ENCODE measurements around the gene PLEKHG4B. TPM values are rescaled to one million over a fixed set of nuclear protein-coding genes. Genes with fewer than 3 reads are reported as not detected.

Gene PLEKHG4B, protein sequence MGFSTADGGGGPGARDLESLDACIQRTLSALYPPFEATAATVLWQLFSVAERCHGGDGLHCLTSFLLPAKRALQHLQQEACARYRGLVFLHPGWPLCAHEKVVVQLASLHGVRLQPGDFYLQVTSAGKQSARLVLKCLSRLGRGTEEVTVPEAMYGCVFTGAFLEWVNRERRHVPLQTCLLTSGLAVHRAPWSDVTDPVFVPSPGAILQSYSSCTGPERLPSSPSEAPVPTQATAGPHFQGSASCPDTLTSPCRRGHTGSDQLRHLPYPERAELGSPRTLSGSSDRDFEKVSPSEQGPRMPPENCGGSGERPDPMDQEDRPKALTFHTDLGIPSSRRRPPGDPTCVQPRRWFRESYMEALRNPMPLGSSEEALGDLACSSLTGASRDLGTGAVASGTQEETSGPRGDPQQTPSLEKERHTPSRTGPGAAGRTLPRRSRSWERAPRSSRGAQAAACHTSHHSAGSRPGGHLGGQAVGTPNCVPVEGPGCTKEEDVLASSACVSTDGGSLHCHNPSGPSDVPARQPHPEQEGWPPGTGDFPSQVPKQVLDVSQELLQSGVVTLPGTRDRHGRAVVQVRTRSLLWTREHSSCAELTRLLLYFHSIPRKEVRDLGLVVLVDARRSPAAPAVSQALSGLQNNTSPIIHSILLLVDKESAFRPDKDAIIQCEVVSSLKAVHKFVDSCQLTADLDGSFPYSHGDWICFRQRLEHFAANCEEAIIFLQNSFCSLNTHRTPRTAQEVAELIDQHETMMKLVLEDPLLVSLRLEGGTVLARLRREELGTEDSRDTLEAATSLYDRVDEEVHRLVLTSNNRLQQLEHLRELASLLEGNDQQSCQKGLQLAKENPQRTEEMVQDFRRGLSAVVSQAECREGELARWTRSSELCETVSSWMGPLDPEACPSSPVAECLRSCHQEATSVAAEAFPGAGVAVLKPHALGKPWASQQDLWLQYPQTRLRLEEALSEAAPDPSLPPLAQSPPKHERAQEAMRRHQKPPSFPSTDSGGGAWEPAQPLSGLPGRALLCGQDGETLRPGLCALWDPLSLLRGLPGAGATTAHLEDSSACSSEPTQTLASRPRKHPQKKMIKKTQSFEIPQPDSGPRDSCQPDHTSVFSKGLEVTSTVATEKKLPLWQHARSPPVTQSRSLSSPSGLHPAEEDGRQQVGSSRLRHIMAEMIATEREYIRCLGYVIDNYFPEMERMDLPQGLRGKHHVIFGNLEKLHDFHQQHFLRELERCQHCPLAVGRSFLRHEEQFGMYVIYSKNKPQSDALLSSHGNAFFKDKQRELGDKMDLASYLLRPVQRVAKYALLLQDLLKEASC (N-terminal part only)
- not detected in 2 replicates for total RNA-seq

GRCh38 chr5:91556-92263 lies at the start of gene PLEKHG4B:
Gene PLEKHG4B (plus strand): TSS chr5:92168. CDS start chr5:92232, 64 bp downstream.

DNA sequence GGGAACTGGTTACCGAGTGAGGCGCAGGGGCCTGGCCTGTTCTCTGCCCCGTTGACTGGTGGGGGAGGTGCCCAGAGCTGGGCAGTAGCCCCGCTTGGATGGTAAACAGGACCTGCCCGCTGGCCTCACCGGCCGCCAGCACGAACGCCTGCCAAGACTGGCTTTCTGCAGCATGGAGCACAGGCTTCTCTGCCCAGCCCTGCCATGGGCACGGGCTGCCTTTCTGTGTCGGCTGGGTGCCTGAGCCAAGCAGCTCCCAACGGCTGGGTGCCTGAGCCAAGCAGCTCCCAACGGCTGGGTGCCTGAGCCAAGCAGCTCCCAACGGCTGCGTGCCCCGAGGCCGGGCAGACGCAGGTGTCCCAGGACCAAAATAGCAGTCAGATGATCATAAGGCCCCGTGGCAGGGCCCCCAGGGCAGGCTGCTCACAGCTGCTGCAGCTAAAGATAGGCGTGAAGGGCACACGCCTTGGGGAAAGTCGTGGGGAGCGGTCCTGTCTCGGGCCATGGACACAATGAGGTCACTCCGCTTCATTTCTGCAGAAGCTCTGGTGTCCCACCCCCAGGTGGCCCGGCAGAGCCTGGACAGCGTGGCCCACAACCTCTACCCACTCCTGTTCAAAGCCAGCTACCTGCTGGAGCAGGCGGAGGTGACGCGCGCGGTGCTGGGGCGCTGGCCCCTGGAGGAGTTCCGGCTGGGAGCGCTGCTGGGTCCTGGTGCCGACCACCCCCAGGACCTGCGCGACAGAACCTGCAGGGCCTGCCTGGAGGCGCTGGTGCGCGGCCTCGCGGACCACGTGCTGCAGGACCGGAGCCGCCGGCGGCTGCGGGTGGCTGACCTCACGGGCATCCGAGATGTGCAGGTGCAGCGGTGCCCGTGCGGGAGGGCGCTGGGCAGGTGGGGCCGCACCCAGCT lies 99.3 kb downstream of the PLEKHG4B start, which contains the start of gene LRRC14B:
LRRC14B (plus strand) TSS at position 460 of the 913 bp plus-strand sequence; CDS start at position 504, 44 bp downstream.

GRCh38 chr5:217494-218456 lies 125.8 kb downstream of the PLEKHG4B start, which contains the start of the genes CCDC127 and SDHA:
Gene CCDC127 (minus strand): TSS chr5:218153. CDS start chr5:216849, 1,304 bp downstream.
Gene SDHA (plus strand): TSS chr5:218320. CDS start chr5:218356, 36 bp downstream.

Other genes with a start within 250 kb of the PLEKHG4B start
- not detected in 2 replicates for gene LRRC14B, start 99.3 kb downstream of the PLEKHG4B start, total RNA-seq
- gene CCDC127, start 126.0 kb downstream of the PLEKHG4B start, total RNA-seq: 2.9 and 4.6 TPM in 2 replicates
- gene SDHA, start 126.2 kb downstream of the PLEKHG4B start, total RNA-seq: 91.8 and 100 TPM in 2 replicates
- 94.6 and 126 TPM in 2 replicates for gene PDCD6, start 179.5 kb downstream of the PLEKHG4B start, total RNA-seq
- 0.29 and 2.8 TPM in 2 replicates for gene AHRR, start 229.5 kb downstream of the PLEKHG4B start, total RNA-seq